ENCODE measurements around the gene SKAP1.

- TF ChIP-seq EZH2 (IDR thresholded peaks at IDR 0.05; ENCODE audit: insufficient read depth, low read length): no peak
- TF ChIP-seq, protein P1, sequence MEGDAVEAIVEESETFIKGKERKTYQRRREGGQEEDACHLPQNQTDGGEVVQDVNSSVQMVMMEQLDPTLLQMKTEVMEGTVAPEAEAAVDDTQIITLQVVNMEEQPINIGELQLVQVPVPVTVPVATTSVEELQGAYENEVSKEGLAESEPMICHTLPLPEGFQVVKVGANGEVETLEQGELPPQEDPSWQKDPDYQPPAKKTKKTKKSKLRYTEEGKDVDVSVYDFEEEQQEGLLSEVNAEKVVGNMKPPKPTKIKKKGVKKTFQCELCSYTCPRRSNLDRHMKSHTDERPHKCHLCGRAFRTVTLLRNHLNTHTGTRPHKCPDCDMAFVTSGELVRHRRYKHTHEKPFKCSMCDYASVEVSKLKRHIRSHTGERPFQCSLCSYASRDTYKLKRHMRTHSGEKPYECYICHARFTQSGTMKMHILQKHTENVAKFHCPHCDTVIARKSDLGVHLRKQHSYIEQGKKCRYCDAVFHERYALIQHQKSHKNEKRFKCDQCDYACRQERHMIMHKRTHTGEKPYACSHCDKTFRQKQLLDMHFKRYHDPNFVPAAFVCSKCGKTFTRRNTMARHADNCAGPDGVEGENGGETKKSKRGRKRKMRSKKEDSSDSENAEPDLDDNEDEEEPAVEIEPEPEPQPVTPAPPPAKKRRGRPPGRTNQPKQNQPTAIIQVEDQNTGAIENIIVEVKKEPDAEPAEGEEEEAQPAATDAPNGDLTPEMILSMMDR (IDR thresholded peaks at IDR 0.05; ENCODE audit: insufficient read depth, low read depth, low read length): no peak
Observed at GRCh38 chr17:48330421-48330820, 99.6 kb downstream of the SKAP1 start.
